Brain microvascular endothelial cell (primary cell): ENCODE data around the gene ACTL7A.
"Not testable (repeated sequence)": the region's sequence is repeated elsewhere in the genome, so short reads cannot be mapped to it uniquely, and the experiment has no call there.

Experiments used
- DNase-seq: peaks from one replicate; pipeline ENCODE4 v3.0.0-alpha.2; 2020
- H3K27ac ChIP-seq: fragments of 250-450 bp; sonication (Bioruptor Pico); 2 replicates; pipeline ENCODE4 v1.5.1; 2020; ENCODE audit warnings: mild to moderate bottlenecking, moderate library complexity
- H3K27me3 ChIP-seq: fragments of 250-450 bp; sonication (Bioruptor Pico); replicated peaks from 2 replicates; pipeline ENCODE4 v1.5.1; 2020; ENCODE audit warnings: mild to moderate bottlenecking
- H3K36me3 ChIP-seq: fragments of 250-450 bp; sonication (Bioruptor Pico); replicated peaks from 2 replicates; pipeline ENCODE4 v1.5.1; 2020; ENCODE audit warnings: mild to moderate bottlenecking
- H3K4me3 ChIP-seq: 2 replicates; pipeline ENCODE4 v1.5.1; 2011; ENCODE audit warnings: low read depth, mild to moderate bottlenecking, control low read depth, low read length, moderate library complexity
- in situ Hi-C: cut with HindIII; loops from 2 replicates; pipeline ENCODE4 v1.10.0; 2017; ENCODE audit warnings: low sequenced_read_pairs, low pct_ligation_motif_present
- TF ChIP-seq, protein P1 (sequence below): IDR thresholded peaks from 2 replicates; pipeline ENCODE4 v1.5.1; 2011; ENCODE audit warnings: low read depth, mild to moderate bottlenecking, moderate library complexity, low read length, control low read depth, inconsistent platforms; ENCODE audit errors: missing control alignments

Gene ACTL7A

GRCh38 chr9:108836319-108836718 is 25.7 kb upstream of the ACTL7A start:
- Histone ChIP-seq H3K4me3 (no peak overlapping the region), H3K27me3 (no peaks in the 10 kb centered on the region), H3K27ac (no peak overlapping the region), H3K36me3 (no peaks in the 10 kb centered on the region)
- no peak for DNase-seq
- in situ Hi-C loops: no loop called here
- TF ChIP-seq, protein P1, sequence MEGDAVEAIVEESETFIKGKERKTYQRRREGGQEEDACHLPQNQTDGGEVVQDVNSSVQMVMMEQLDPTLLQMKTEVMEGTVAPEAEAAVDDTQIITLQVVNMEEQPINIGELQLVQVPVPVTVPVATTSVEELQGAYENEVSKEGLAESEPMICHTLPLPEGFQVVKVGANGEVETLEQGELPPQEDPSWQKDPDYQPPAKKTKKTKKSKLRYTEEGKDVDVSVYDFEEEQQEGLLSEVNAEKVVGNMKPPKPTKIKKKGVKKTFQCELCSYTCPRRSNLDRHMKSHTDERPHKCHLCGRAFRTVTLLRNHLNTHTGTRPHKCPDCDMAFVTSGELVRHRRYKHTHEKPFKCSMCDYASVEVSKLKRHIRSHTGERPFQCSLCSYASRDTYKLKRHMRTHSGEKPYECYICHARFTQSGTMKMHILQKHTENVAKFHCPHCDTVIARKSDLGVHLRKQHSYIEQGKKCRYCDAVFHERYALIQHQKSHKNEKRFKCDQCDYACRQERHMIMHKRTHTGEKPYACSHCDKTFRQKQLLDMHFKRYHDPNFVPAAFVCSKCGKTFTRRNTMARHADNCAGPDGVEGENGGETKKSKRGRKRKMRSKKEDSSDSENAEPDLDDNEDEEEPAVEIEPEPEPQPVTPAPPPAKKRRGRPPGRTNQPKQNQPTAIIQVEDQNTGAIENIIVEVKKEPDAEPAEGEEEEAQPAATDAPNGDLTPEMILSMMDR: no peak

DNA sequence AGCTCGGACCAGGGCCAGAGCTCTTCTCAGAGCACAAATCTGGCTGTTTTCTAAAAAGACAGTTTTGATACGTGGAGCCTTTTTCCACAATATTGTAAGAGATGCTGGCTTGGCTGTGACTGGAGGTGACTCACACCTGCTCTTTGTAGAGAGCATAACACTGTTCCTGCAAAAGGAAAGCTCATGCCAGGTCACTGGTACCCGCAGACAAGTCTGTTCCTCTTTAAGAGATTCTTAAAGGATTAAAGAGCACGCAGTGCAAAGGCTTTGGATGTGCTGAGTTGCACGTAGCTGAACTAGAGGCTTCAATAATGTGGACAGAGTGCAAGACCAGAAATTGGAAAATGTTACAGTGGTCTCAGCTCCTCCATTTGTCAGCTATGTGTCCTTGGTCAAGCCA is 25.3 kb upstream of the ACTL7A start:
- in situ Hi-C loops: no loop called here
- TF ChIP-seq, protein P1: no peak
- no peaks in the 10 kb centered on the region for H3K36me3 ChIP-seq
- no peak overlapping the region for H3K27ac ChIP-seq
- no peaks in the 10 kb centered on the region for H3K27me3 ChIP-seq
- DNase-seq: no peak
- no peak overlapping the region for H3K4me3 ChIP-seq

GRCh38 chr9:108837530-108837929 is 24.5 kb upstream of the ACTL7A start:
- Histone ChIP-seq H3K27ac (no peak overlapping the region), H3K4me3 (no peak overlapping the region), H3K27me3 (no peaks in the 10 kb centered on the region), H3K36me3 (no peaks in the 10 kb centered on the region)
- TF ChIP-seq, protein P1: no peak
- no peak for DNase-seq
- in situ Hi-C loops: no loop called here

DNA sequence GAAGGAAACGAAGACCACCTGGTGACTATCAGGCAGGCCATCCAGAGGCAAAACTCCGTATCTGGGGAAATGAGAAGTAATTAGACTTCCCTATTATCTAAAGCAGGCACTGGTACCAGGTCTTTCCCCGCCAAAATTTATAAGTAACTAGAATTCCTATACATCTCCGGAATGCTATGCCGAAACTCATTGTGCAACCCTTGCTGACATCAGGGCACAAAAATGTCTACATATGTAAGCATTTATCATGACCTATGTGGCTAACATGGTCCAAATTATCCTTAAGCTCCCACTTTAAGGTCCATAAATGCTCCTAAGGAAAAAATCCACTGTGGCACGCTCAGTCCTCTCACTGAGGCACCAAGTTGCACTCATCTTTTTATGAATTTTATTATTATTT is 24.0 kb upstream of the ACTL7A start:
- DNase-seq: no peak
- Histone ChIP-seq H3K4me3 (no peak overlapping the region), H3K27ac (no peak overlapping the region), H3K27me3 (no peaks in the 10 kb centered on the region), H3K36me3 (no peaks in the 10 kb centered on the region)
- in situ Hi-C loops: no loop called here
- TF ChIP-seq, protein P1: no peak

DNA sequence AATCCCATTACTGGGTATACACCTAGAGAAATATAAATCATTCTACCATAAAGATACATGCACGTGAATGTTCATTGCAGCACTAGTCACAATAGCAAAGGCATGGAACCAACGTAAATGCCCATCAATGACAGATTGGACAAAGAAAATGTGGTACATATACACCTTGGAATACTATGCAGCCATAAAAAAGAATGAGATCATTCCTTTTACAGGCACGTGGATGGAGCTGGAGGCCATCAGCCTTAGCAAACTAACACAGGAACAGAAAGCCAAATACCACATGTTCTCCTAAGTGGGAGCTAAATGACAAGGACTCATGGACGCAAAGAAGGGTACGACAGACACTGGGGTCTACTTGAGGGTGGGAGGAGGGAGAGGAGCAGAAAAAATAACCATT is 22.5 kb upstream of the ACTL7A start:
- H3K27me3 ChIP-seq, in situ Hi-C loops, H3K36me3 ChIP-seq, DNase-seq, H3K4me3 ChIP-seq, H3K27ac ChIP-seq: not testable (repeated sequence)

DNA sequence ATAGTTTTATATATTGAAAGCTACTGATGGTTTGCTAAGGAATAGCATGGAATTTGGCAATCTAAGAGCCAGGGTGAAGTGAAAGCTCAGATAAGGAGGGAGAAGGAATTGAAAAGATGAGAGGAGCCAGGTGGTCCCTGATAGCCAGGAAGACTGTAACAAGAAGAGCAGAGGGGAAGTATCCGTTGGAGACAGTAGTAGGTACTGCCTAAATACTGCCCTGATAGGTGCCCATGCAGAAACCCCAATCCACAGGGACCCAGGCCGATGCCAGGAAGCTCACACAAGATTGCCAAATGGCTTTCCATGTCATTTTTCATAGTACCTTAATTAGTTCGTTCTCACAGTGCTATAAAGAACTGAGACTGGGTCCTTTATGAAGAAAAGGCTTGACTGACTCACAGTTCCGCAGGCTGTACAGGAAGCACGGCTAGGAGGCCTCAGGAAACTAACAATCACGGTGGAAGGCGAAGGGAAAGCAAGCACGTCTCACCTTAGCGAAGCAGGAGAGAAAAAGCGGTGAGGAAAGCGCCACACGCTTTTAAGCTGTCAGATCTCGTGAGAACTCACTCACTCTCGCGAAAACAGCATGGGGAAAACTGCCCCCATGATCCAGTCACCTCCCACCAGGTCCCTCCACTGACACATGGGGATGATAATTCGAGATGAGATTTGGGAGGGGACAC is 19.3 kb upstream of the ACTL7A start:
- in situ Hi-C loops: no loop called here
- TF ChIP-seq, protein P1: no peak
- Histone ChIP-seq H3K4me3 (no peak overlapping the region), H3K36me3 (no peaks in the 10 kb centered on the region), H3K27me3 (no peaks in the 10 kb centered on the region), H3K27ac (no peak overlapping the region)
- no peak for DNase-seq
